B cell (primary cell): Measurements from ENCODE around the gene NPAS1. TPM values are rescaled to one million over a fixed set of nuclear protein-coding genes. Genes with fewer than 3 reads are reported as not detected.

Source experiments
- ATAC-seq: fragments of 200-7000 bp; cut with Tn5 transposase; one replicate; pipeline ENCODE4 v1.10.0; 2021; ENCODE audit warnings: low read depth, mild to moderate bottlenecking, moderate number of reproducible peaks, moderate library complexity
- CTCF ChIA-PET: fragments of 350-600 bp; sonication (Branson Sonifier 250); formaldehyde crosslinking; loops from one replicate; lab custom pipeline; 2021; ENCODE audit warnings: antibody characterized with exemption, inconsistent platforms; lab: Charles Lee
- POLR2A ChIA-PET: fragments of 350-600 bp; sonication (Branson Sonifier 250); formaldehyde crosslinking; loops from one replicate; lab custom pipeline; 2021; ENCODE audit warnings: antibody characterized with exemption; lab: Charles Lee
- DNase-seq: peaks from one replicate; pipeline ENCODE4 v3.0.0; 2013
- H2AFZ ChIP-seq: 2 replicates; pipeline ENCODE4 v1.6.1; 2012; ENCODE audit warnings: mild to moderate bottlenecking, low read depth, low read length; ENCODE audit not compliant: insufficient read depth, poor library complexity, severe bottlenecking
- H3K27ac ChIP-seq, 2 donors: 1 replicate in 1 of 2; 2 replicates in 1 of 2; pipeline ENCODE4 v1.5.1; 2012 to 2013; ENCODE audit warnings: low read length in 2 of 2, mild to moderate bottlenecking in 2 of 2, moderate library complexity in 1 of 2
- H3K27me3 ChIP-seq, 4 experiments: fragments of 200-600 bp in 1 of 4; sonication (generic) in 1 of 4; replicated peaks in 1 of 4; 1 replicate in 2 of 4; 2 replicates in 2 of 4; pipeline versions ENCODE4 v1.6.1 to v1.7.0; 2013 to 2016; ENCODE audit warnings: low read length in 3 of 4, mild to moderate bottlenecking in 2 of 4, mixed read lengths in 1 of 4, moderate library complexity in 1 of 4; ENCODE audit not compliant: insufficient read depth in 4 of 4, control insufficient read depth in 3 of 4; ENCODE audit errors: control extremely low read depth in 1 of 4
- H3K36me3 ChIP-seq, 2 experiments: replicated peaks in 1 of 2; 1 replicate in 1 of 2; 2 replicates in 1 of 2; pipeline versions ENCODE4 v1.6.1 to v1.7.1; 2013; ENCODE audit warnings: low read length in 1 of 2; ENCODE audit not compliant: insufficient read depth in 2 of 2, control insufficient read depth in 1 of 2; ENCODE audit errors: control extremely low read depth in 1 of 2, extremely low read depth in 1 of 2
- H3K4me1 ChIP-seq, 2 donors: fragments of 200-600 bp in 1 of 2; sonication (generic) in 1 of 2; 1 replicate in 1 of 2; 2 replicates in 1 of 2; pipeline versions ENCODE4 v1.5.1 to v1.6.1; 2013 to 2017; ENCODE audit warnings: low read length in 2 of 2; ENCODE audit not compliant: control insufficient read depth in 2 of 2, insufficient read depth in 2 of 2
- H3K4me2 ChIP-seq: replicated peaks from 2 replicates; pipeline ENCODE3; 2012; ENCODE audit warnings: mild to moderate bottlenecking, low read depth, low read length; ENCODE audit not compliant: poor library complexity, severe bottlenecking
- H3K4me3 ChIP-seq, 5 experiments: fragments of 200-600 bp in 1 of 5; sonication (generic) in 1 of 5; 1 replicate in 3 of 5; 2 replicates in 2 of 5; pipeline versions ENCODE4 v1.5.1 to v1.7.0; 2011 to 2016; ENCODE audit warnings: low read length in 4 of 5, mild to moderate bottlenecking in 4 of 5, low read depth in 2 of 5, control low read depth in 1 of 5, moderate library complexity in 1 of 5; ENCODE audit not compliant: insufficient read depth in 1 of 5; ENCODE audit errors: control extremely low read depth in 1 of 5, extremely low read depth in 1 of 5
- H3K79me2 ChIP-seq: fragments of 200-600 bp; sonication (generic); one replicate; pipeline ENCODE4 v1.6.0; 2016; ENCODE audit warnings: low read length; ENCODE audit not compliant: control insufficient read depth, insufficient read depth
- H3K9ac ChIP-seq: fragments of 200-600 bp; sonication (generic); 2 replicates; pipeline ENCODE4 v1.6.1; 2017; ENCODE audit warnings: mild to moderate bottlenecking, low read length, moderate library complexity
- H3K9me3 ChIP-seq, 3 donors: one replicate each; pipeline versions ENCODE4 v1.6.1 to v1.7.1; 2013; ENCODE audit warnings: low read length in 2 of 3; ENCODE audit not compliant: control insufficient read depth in 2 of 3, insufficient read depth in 1 of 3; ENCODE audit errors: control extremely low read depth in 1 of 3
- H4K20me1 ChIP-seq: 2 replicates; pipeline ENCODE4 v1.6.0; 2012; ENCODE audit warnings: mild to moderate bottlenecking, low read length; ENCODE audit not compliant: insufficient read depth, control insufficient read depth, poor library complexity, severe bottlenecking
- H3K27ac Mint-ChIP-seq: one replicate; pipeline ENCODE4 v1.8.0; 2021; ENCODE audit warnings: mixed read lengths
- H3K27me3 Mint-ChIP-seq: one replicate; pipeline ENCODE4 v1.8.0; 2021; ENCODE audit warnings: mixed read lengths
- H3K4me1 Mint-ChIP-seq: one replicate; pipeline ENCODE4 v1.8.0; 2021; ENCODE audit warnings: mixed read lengths
- H3K4me3 Mint-ChIP-seq: one replicate; pipeline ENCODE4 v1.8.0; 2021; ENCODE audit warnings: mixed read lengths
- H3K9me3 Mint-ChIP-seq: one replicate; pipeline ENCODE4 v1.8.0; 2022; ENCODE audit warnings: mixed read lengths; ENCODE audit not compliant: insufficient read depth
- EZH2 ChIP-seq: IDR thresholded peaks from 2 replicates; pipeline ENCODE4 v1.6.1; 2012; ENCODE audit warnings: borderline replicate concordance, low read depth, mild to moderate bottlenecking, moderate library complexity, low read length; ENCODE audit not compliant: insufficient read depth, poor library complexity, severe bottlenecking
- WGBS: methylation state at CpG from one replicate; pipeline ENCODE4 v1.1.5; 2013; ENCODE audit warnings: missing lambda C conversion rate; ENCODE audit not compliant: insufficient coverage; 5-methylcytosine and 5-hydroxymethylcytosine counted together
- intact Hi-C: fragments of 100-400 bp; cut with micrococcal nuclease; formaldehyde crosslinking; loops from one replicate; pipeline ENCODE4 v1.10.0; 2022
- polyA plus RNA-seq: library from polyadenylated mRNA; depleted of rRNA; stranded (reverse); fragments of >200 nt; gene quantifications from 2 replicates; pipeline ENCODE4 v1.2.3, GENCODE V29; 2012
- total RNA-seq, 2 donors: library from RNA; stranded (reverse); fragments of 120-200 nt in 1 of 2; gene quantifications; 1 replicate in 1 of 2; 2 replicates in 1 of 2; pipeline versions ENCODE4 v1.2.3 to v1.2.4, GENCODE V29; 2013 to 2022
- TF ChIP-seq, protein P1 (sequence below): fragments of 200-600 bp; IDR thresholded peaks from one replicate; pipeline ENCODE4 v1.8.0; 2022; ENCODE audit warnings: antibody characterized with exemption, mild to moderate bottlenecking

Gene NPAS1
- total and polyA plus RNA-seq, 2 donors (not counting 1 experiment from before 2014, with no cell fraction given): 1.1 to 1.7 TPM

DNA sequence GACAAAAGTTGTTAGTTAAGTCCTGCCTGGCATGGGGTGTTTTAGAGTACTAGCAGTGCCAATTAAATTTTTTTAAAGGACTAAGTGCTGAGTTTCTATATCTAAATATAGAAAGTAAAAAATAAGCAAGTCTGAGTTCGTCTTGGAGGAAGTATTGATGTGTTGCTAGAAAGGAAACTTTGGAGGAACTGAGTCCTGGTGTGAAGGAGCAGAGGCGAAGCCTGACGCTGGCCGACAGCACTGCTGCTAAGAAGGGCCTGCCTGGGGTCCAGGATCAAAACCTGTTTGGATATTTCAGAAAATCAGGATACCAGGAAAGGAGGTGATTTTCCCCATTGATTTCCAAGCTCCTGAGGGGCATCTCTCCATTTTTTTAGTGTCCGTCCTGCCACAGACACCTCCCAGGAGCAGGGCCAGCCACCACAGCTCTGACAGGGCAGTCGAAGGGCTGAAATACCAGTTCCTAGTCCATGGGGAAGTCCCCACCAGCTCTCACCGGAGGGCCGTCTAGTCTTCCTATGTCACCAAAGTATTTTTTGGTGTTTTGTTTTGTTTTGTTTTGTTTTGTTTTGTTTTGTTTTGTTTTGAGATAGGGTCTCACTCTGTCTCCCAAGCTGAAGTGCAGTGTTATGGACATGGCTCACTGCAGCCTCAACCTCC, 38.2 kb upstream of the NPAS1 start:
- peaks cover 8% of the 10 kb centered on the region for H4K20me1 ChIP-seq

DNA sequence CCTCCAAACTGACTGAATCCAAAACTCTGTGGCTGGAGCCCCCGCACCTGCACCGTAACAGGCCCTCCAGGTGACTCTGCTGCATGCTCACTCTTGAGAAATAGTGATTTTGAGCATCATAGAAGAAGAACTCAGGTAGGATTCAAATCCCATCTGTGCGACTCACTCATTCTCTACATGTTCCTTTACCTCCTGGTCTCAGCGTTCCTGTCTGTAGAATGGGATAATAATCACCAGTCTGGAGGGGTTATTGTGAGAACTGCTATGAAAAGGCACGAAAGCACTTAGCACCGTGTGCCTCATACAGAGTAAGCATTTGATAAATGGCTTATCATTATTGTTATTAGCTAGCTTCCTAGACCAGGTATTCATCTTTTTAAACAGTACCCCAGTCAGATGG, 36.5 kb upstream of the NPAS1 start:
- no peaks in the 10 kb centered on the region for H3K27me3 ChIP-seq
- peaks cover 8% of the 10 kb centered on the region for H4K20me1 ChIP-seq
- H3K36me3 ChIP-seq: peaks cover 0 to 6% of the 10 kb centered on the region in 2 experiments
- ChIA-PET CTCF (interaction anchor here (0.7 to 0.9 kb wide), 2 partner anchors 26 to 142 kb away, joined by 3 to 4 read pairs; no protein-coding TSS in a partner anchor), POLR2A (no interaction called here)
- H3K27ac Mint-ChIP-seq: no peak overlapping the region
- no peaks in the 10 kb centered on the region for H3K27me3 Mint-ChIP-seq
- no peak overlapping the region for H3K4me3 ChIP-seq
- no peak overlapping the region for H2AFZ ChIP-seq
- ATAC-seq (no peak), DNase-seq (no peak)
- no peak overlapping the region for H3K4me3 Mint-ChIP-seq
- H3K9me3 ChIP-seq: no peaks in the 10 kb centered on the region
- H3K79me2 ChIP-seq: peaks cover 12% of the 10 kb centered on the region
- 100% methylated on average over 2 of the region's 6 CpGs for WGBS
- H3K9ac ChIP-seq: no peak overlapping the region
- intact Hi-C loops: no loop called here
- H3K4me1 ChIP-seq: peaks cover 10 to 11% of the 10 kb centered on the region in 2 donors
- H3K4me1 Mint-ChIP-seq: peaks cover 20% of the 10 kb centered on the region
- H3K9me3 Mint-ChIP-seq: no peaks in the 10 kb centered on the region
- no peak overlapping the region for H3K27ac ChIP-seq
- H3K4me2 ChIP-seq: no peak overlapping the region
- TF ChIP-seq, protein P1, sequence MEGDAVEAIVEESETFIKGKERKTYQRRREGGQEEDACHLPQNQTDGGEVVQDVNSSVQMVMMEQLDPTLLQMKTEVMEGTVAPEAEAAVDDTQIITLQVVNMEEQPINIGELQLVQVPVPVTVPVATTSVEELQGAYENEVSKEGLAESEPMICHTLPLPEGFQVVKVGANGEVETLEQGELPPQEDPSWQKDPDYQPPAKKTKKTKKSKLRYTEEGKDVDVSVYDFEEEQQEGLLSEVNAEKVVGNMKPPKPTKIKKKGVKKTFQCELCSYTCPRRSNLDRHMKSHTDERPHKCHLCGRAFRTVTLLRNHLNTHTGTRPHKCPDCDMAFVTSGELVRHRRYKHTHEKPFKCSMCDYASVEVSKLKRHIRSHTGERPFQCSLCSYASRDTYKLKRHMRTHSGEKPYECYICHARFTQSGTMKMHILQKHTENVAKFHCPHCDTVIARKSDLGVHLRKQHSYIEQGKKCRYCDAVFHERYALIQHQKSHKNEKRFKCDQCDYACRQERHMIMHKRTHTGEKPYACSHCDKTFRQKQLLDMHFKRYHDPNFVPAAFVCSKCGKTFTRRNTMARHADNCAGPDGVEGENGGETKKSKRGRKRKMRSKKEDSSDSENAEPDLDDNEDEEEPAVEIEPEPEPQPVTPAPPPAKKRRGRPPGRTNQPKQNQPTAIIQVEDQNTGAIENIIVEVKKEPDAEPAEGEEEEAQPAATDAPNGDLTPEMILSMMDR: no peak

More for the DNA sequence above, 38.2 kb upstream of the NPAS1 start:
- no peak for DNase-seq
- no peak for TF ChIP-seq EZH2
- TF ChIP-seq, protein P1: no peak
- WGBS: 56% methylated on average over 6 of the region's 8 CpGs
- no peak overlapping the region for H2AFZ ChIP-seq
- Mint-ChIP-seq H3K9me3 (no peaks in the 10 kb centered on the region), H3K27me3 (no peaks in the 10 kb centered on the region), H3K27ac (no peak overlapping the region), H3K4me1 (peaks cover 26% of the 10 kb centered on the region), H3K4me3 (no peak overlapping the region)
- CTCF ChIA-PET: no interaction called here
- POLR2A ChIA-PET: no interaction called here
- peaks cover 10 to 11% of the 10 kb centered on the region in 2 donors for H3K4me1 ChIP-seq
- no peak overlapping the region for H3K4me2 ChIP-seq
- no peaks in the 10 kb centered on the region for H3K27me3 ChIP-seq
- H3K27ac ChIP-seq: no peak overlapping the region
- no peak overlapping the region for H3K4me3 ChIP-seq
- peaks cover 12% of the 10 kb centered on the region for H3K79me2 ChIP-seq
- H3K9ac ChIP-seq: no peak overlapping the region
- no peaks in the 10 kb centered on the region for H3K9me3 ChIP-seq
- intact Hi-C loops: no loop called here
- ATAC-seq: no peak
- H3K36me3 ChIP-seq: peaks cover 0 to 5% of the 10 kb centered on the region in 2 experiments
